HCT116 (cell line): Measurements from ENCODE around the gene CSF3R. TPM values are rescaled to one million over a fixed set of nuclear protein-coding genes. Genes with fewer than 3 reads are reported as not detected.

ENCODE experiments used
- ATAC-seq: fragments of 200-7000 bp; cut with Tn5 transposase; 2 replicates; pipeline ENCODE4 v1.9.1; 2020; ENCODE audit warnings: mild to moderate bottlenecking, moderate library complexity
- BruUV-seq: library from RNA; stranded (reverse); fragments of 400-500 nt; replicated peaks from 2 replicates; lab custom pipeline; 2021; lab: Mats Ljungman, UMichigan
- CTCF ChIA-PET: fragments of 300-600 bp; sonication (Branson Sonifier 250); formaldehyde crosslinking; loops from one replicate; lab custom pipeline; 2021; ENCODE audit warnings: antibody characterized with exemption; lab: Charles Lee
- POLR2A ChIA-PET: fragments of 300-600, 350-600 bp; sonication (Branson Sonifier 250); formaldehyde crosslinking; loops from one replicate; lab custom pipeline; 2021; ENCODE audit warnings: antibody characterized with exemption; lab: Charles Lee
- RAD21 ChIA-PET, 2 experiments: fragments of 300-600 bp; sonication (Branson Sonifier 250); formaldehyde crosslinking; loops; one replicate each; lab custom pipeline; 2023; ENCODE audit warnings: low total read pairs in 2 of 2; ENCODE audit not compliant: uncharacterized antibody in 2 of 2, unreplicated experiment in 2 of 2, low non-redundant PET in 1 of 2; lab: Charles Lee
- DNase-seq: peaks from one replicate; pipeline ENCODE4 v3.0.0-alpha.2; 2010; ENCODE audit warnings: low read depth, low spot score
- H2AFZ ChIP-seq: fragments of 200-600 bp; shearing (Covaris generic), sonication (generic); 2 replicates; pipeline ENCODE4 v1.6.1; 2017; ENCODE audit warnings: low read depth, mixed run types, mixed read lengths, antibody characterized with exemption, low read length; ENCODE audit not compliant: poor library complexity, severe bottlenecking
- H3K27ac ChIP-seq: 2 replicates; pipeline ENCODE4 v1.5.1; 2012; ENCODE audit warnings: low read depth, low read length
- H3K27me3 ChIP-seq: fragments of 200-600 bp; sonication (generic); 2 replicates; pipeline ENCODE4 v1.6.1; 2016; ENCODE audit warnings: mixed run types, low read length, mixed read lengths; ENCODE audit not compliant: insufficient read depth
- H3K36me3 ChIP-seq, 2 experiments: fragments of 200-500 bp in 1 of 2; fragments of 200-600 bp in 1 of 2; sonication (Bioruptor generic) in 1 of 2; sonication (generic) in 1 of 2; 2 replicates each; pipeline versions ENCODE4 v1.5.1 to v1.6.1; 2014 to 2016; ENCODE audit warnings: low read length in 2 of 2, inconsistent platforms in 1 of 2, mixed read lengths in 1 of 2, mixed run types in 1 of 2; ENCODE audit not compliant: insufficient read depth in 2 of 2, control insufficient read depth in 1 of 2
- H3K4me1 ChIP-seq, 2 experiments: fragments of 200-600 bp in 1 of 2; sonication (generic) in 1 of 2; 2 replicates each; pipeline versions ENCODE4 v1.5.1 to v1.6.1; 2012 to 2017; ENCODE audit warnings: low read length in 2 of 2, inconsistent platforms in 1 of 2, mild to moderate bottlenecking in 1 of 2, mixed read lengths in 1 of 2, mixed run types in 1 of 2, moderate library complexity in 1 of 2; ENCODE audit not compliant: insufficient read depth in 2 of 2, control insufficient read depth in 1 of 2
- H3K4me2 ChIP-seq: fragments of 200-600 bp; sonication (generic); 2 replicates; pipeline ENCODE4 v1.6.1; 2017; ENCODE audit warnings: mixed run types, low read length, mixed read lengths
- H3K4me3 ChIP-seq, 2 experiments: fragments of 200-600 bp in 1 of 2; sonication (generic) in 1 of 2; replicated peaks in 1 of 2; 2 replicates each; pipeline ENCODE4 v1.5.1; 2011 to 2016; ENCODE audit warnings: low read length in 2 of 2, control low read depth in 1 of 2, low read depth in 1 of 2, mild to moderate bottlenecking in 1 of 2, mixed read lengths in 1 of 2, mixed run types in 1 of 2
- H3K79me2 ChIP-seq: fragments of 200-600 bp; sonication (generic); 2 replicates; pipeline ENCODE4 v1.6.1; 2017; ENCODE audit warnings: mild to moderate bottlenecking, mixed run types, low read length, moderate library complexity, mixed read lengths; ENCODE audit not compliant: insufficient read depth
- H3K9ac ChIP-seq: fragments of 200-600 bp; sonication (generic); 2 replicates; pipeline ENCODE4 v1.6.1; 2016; ENCODE audit warnings: low read length, mixed read lengths
- H3K9me2 ChIP-seq: fragments of 200-600 bp; sonication (generic), shearing (Covaris generic); 2 replicates; pipeline ENCODE4 v1.6.1; 2017; ENCODE audit warnings: mixed run types, mild to moderate bottlenecking, moderate library complexity; ENCODE audit not compliant: insufficient read depth
- H3K9me3 ChIP-seq, 2 experiments: fragments of 200-500 bp in 1 of 2; fragments of 200-600 bp in 1 of 2; sonication (Bioruptor generic) in 1 of 2; sonication (generic) in 1 of 2; 2 replicates each; pipeline ENCODE4 v1.6.1; 2014 to 2017; ENCODE audit warnings: low read length in 2 of 2, mixed read lengths in 2 of 2, inconsistent platforms in 1 of 2, low read depth in 1 of 2, mild to moderate bottlenecking in 1 of 2, mixed run types in 1 of 2, moderate library complexity in 1 of 2; ENCODE audit not compliant: control insufficient read depth in 1 of 2, insufficient read depth in 1 of 2
- H4K20me1 ChIP-seq: fragments of 200-600 bp; sonication (generic), shearing (Covaris generic); 2 replicates; pipeline ENCODE4 v1.6.1; 2017; ENCODE audit warnings: mixed run types, mild to moderate bottlenecking, moderate library complexity; ENCODE audit not compliant: insufficient read depth
- ATF3 ChIP-seq: IDR thresholded peaks from 2 replicates; pipeline ENCODE4 v1.6.1; 2012
- CBX3 ChIP-seq: IDR thresholded peaks from 2 replicates; pipeline ENCODE4 v1.6.1; 2012; ENCODE audit warnings: low read depth
- CEBPB ChIP-seq: IDR thresholded peaks from 2 replicates; pipeline ENCODE4 v1.6.1; 2012; ENCODE audit warnings: low read depth
- EGR1 ChIP-seq: IDR thresholded peaks from 2 replicates; pipeline ENCODE4 v1.6.1; 2012; ENCODE audit warnings: low read depth
- ELF1 ChIP-seq: IDR thresholded peaks from 2 replicates; pipeline ENCODE4 v1.6.1; 2012; ENCODE audit warnings: low read depth, borderline replicate concordance
- EZH2phosphoT487 ChIP-seq: fragments of 200-600 bp; IDR thresholded peaks from 2 replicates; pipeline ENCODE4 v1.6.1; 2018; ENCODE audit warnings: antibody characterized with exemption, borderline replicate concordance
- FOSL1 ChIP-seq: IDR thresholded peaks from 2 replicates; pipeline ENCODE4 v1.6.1; 2012; ENCODE audit warnings: low read depth
- JUND ChIP-seq: IDR thresholded peaks from 2 replicates; pipeline ENCODE4 v1.6.1; 2012
- MAX ChIP-seq: IDR thresholded peaks from 2 replicates; pipeline ENCODE4 v1.6.1; 2012
- POLR2A ChIP-seq: IDR thresholded peaks from 2 replicates; pipeline ENCODE4 v1.7.0; 2011; ENCODE audit warnings: borderline replicate concordance; ENCODE audit not compliant: insufficient read depth, insufficient read length; ENCODE audit errors: extremely low read depth
- POLR2AphosphoS5 ChIP-seq: IDR thresholded peaks from 2 replicates; pipeline ENCODE4 v1.6.1; 2011; ENCODE audit warnings: mild to moderate bottlenecking, low read depth, low read length, moderate library complexity
- RAD21 ChIP-seq: IDR thresholded peaks from 2 replicates; pipeline ENCODE4 v1.6.1; 2012; ENCODE audit warnings: low read depth, mild to moderate bottlenecking
- SIN3A ChIP-seq: IDR thresholded peaks from 2 replicates; pipeline ENCODE4 v1.6.1; 2012; ENCODE audit warnings: low read depth
- TCF7L2 ChIP-seq: IDR thresholded peaks from 2 replicates; pipeline ENCODE4 v1.7.0; 2011; ENCODE audit warnings: borderline replicate concordance, inconsistent platforms; ENCODE audit not compliant: insufficient read depth, insufficient read length; ENCODE audit errors: extremely low read depth
- YY1 ChIP-seq: IDR thresholded peaks from 2 replicates; pipeline ENCODE4 v1.6.1; 2011; ENCODE audit warnings: low read length, low read depth, moderate library complexity, mild to moderate bottlenecking; ENCODE audit not compliant: insufficient replicate concordance; ENCODE audit errors: extremely low read depth
- ZBTB33 ChIP-seq: IDR thresholded peaks from 2 replicates; pipeline ENCODE4 v1.6.1; 2011; ENCODE audit warnings: mild to moderate bottlenecking, low read length, moderate library complexity; ENCODE audit not compliant: insufficient replicate concordance; ENCODE audit errors: extremely low read depth
- ZFX ChIP-seq: fragments of 450-650 bp; IDR thresholded peaks from 2 replicates; pipeline ENCODE4 v1.6.1; 2017
- ZNF274 ChIP-seq: fragments of 200-500 bp; sonication (Bioruptor generic); IDR thresholded peaks from 2 replicates; pipeline ENCODE4 v1.6.1; 2014; ENCODE audit warnings: mild to moderate bottlenecking, low read depth, low read length, inconsistent platforms
- intact Hi-C: fragments of 100-400 bp; cut with micrococcal nuclease; formaldehyde crosslinking; loops from 2 replicates; pipeline ENCODE4 v1.10.0; 2022
- total RNA-seq: library from RNA; stranded (reverse); gene quantifications from one replicate; pipeline ENCODE4 v1.2.1, GENCODE V29; 2021; ENCODE audit not compliant: unreplicated experiment
- TF ChIP-seq, protein P1 (sequence below), 3 experiments: fragments of 200-600 bp in 1 of 3; sonication (generic) in 1 of 3; IDR thresholded peaks in 2 of 3; conservative IDR thresholded peaks in 1 of 3; 2 replicates each; pipeline ENCODE4 v1.5.1; 2012 to 2017; ENCODE audit warnings: low read depth in 2 of 3, low read length in 2 of 3, antibody characterized with exemption in 1 of 3, borderline replicate concordance in 1 of 3, control low read depth in 1 of 3, mild to moderate bottlenecking in 1 of 3, mixed read lengths in 1 of 3, mixed run types in 1 of 3, moderate library complexity in 1 of 3; ENCODE audit not compliant: insufficient read depth in 1 of 3
- TF ChIP-seq, protein P2 (sequence below): IDR thresholded peaks from 2 replicates; pipeline ENCODE4 v1.6.1; 2012; ENCODE audit warnings: low read depth

CSF3R gene
- total RNA-seq, 1 experiment from 2014 or later, result 0.32 TPM

DNA sequence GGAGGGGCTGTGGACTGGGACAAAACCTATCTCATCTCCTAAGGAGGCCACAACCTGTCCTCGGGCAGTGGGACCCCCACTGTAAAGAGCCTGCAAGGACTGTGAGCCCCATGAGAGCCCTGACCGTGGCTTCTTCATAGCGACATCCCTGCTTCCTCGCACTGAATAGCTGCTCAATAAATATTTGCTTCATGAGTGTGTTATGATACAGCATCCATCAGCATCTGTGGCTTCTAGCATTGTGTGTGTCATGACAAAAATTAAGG, 40.5 kb upstream of the CSF3R start:
- ChIA-PET POLR2A (no interaction called here), CTCF (no interaction called here)

More for the DNA sequence above, 40.5 kb upstream of the CSF3R start:
- no TSS peak for BruUV-seq
- no peak overlapping the region for H3K4me3 ChIP-seq
- no peak overlapping the region for H3K9ac ChIP-seq
- H3K4me2 ChIP-seq, result no peak overlapping the region
- DNase-seq (no peak), ATAC-seq (no peak)
- no peaks in the 10 kb centered on the region for H3K36me3 ChIP-seq
- no peaks in the 10 kb centered on the region for H4K20me1 ChIP-seq
- no peaks in the 10 kb centered on the region for H3K9me3 ChIP-seq
- no peak overlapping the region for H3K27ac ChIP-seq
- RAD21 ChIA-PET, result no interaction called here
- no peaks in the 10 kb centered on the region for H3K79me2 ChIP-seq
- H2AFZ ChIP-seq, result no peak overlapping the region
- no peak for TF ChIP-seq MAX
- no peak for TF ChIP-seq ATF3
- TF ChIP-seq, protein P1, sequence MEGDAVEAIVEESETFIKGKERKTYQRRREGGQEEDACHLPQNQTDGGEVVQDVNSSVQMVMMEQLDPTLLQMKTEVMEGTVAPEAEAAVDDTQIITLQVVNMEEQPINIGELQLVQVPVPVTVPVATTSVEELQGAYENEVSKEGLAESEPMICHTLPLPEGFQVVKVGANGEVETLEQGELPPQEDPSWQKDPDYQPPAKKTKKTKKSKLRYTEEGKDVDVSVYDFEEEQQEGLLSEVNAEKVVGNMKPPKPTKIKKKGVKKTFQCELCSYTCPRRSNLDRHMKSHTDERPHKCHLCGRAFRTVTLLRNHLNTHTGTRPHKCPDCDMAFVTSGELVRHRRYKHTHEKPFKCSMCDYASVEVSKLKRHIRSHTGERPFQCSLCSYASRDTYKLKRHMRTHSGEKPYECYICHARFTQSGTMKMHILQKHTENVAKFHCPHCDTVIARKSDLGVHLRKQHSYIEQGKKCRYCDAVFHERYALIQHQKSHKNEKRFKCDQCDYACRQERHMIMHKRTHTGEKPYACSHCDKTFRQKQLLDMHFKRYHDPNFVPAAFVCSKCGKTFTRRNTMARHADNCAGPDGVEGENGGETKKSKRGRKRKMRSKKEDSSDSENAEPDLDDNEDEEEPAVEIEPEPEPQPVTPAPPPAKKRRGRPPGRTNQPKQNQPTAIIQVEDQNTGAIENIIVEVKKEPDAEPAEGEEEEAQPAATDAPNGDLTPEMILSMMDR (IDR thresholded peaks at IDR 0.05 in 2 of 3, conservative IDR thresholded peaks at IDR 0.05 in 1 of 3; ENCODE audit: borderline replicate concordance in 1 of 3, insufficient read depth in 1 of 3, low read depth in 2 of 3, low read length in 2 of 3), result no peak
- no peak for TF ChIP-seq CEBPB
- no peak for TF ChIP-seq ZFX
- TF ChIP-seq RAD21, result no peak
- TF ChIP-seq ZNF274, result no peak
- TF ChIP-seq SIN3A, result no peak
- TF ChIP-seq TCF7L2, result no peak
- no peak for TF ChIP-seq YY1
- no peak for TF ChIP-seq ELF1
- TF ChIP-seq POLR2A, result no peak
- TF ChIP-seq EGR1, result no peak
- TF ChIP-seq, protein P2, sequence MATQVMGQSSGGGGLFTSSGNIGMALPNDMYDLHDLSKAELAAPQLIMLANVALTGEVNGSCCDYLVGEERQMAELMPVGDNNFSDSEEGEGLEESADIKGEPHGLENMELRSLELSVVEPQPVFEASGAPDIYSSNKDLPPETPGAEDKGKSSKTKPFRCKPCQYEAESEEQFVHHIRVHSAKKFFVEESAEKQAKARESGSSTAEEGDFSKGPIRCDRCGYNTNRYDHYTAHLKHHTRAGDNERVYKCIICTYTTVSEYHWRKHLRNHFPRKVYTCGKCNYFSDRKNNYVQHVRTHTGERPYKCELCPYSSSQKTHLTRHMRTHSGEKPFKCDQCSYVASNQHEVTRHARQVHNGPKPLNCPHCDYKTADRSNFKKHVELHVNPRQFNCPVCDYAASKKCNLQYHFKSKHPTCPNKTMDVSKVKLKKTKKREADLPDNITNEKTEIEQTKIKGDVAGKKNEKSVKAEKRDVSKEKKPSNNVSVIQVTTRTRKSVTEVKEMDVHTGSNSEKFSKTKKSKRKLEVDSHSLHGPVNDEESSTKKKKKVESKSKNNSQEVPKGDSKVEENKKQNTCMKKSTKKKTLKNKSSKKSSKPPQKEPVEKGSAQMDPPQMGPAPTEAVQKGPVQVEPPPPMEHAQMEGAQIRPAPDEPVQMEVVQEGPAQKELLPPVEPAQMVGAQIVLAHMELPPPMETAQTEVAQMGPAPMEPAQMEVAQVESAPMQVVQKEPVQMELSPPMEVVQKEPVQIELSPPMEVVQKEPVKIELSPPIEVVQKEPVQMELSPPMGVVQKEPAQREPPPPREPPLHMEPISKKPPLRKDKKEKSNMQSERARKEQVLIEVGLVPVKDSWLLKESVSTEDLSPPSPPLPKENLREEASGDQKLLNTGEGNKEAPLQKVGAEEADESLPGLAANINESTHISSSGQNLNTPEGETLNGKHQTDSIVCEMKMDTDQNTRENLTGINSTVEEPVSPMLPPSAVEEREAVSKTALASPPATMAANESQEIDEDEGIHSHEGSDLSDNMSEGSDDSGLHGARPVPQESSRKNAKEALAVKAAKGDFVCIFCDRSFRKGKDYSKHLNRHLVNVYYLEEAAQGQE, result no peak
- TF ChIP-seq FOSL1, result no peak
- no peak for TF ChIP-seq ZBTB33
- no peak for TF ChIP-seq CBX3
- TF ChIP-seq POLR2AphosphoS5, result no peak
- TF ChIP-seq JUND, result no peak
- TF ChIP-seq EZH2phosphoT487, result no peak
- no peaks in the 10 kb centered on the region for H3K27me3 ChIP-seq
- intact Hi-C loops, result no loop called here
- H3K9me2 ChIP-seq, result no peaks in the 10 kb centered on the region
- no peaks in the 10 kb centered on the region for H3K4me1 ChIP-seq
